Smooth muscle cell (in vitro differentiated cells): ENCODE data around the gene SIL1. TPM values are rescaled to one million over a fixed set of nuclear protein-coding genes. Genes with fewer than 3 reads are reported as not detected.
"Not testable (repeated sequence)": the region's sequence is repeated elsewhere in the genome, so short reads cannot be mapped to it uniquely, and the experiment has no call there.

Source experiments
- DNase-seq: peaks from one replicate; lab custom pipeline; 2025; ENCODE audit not compliant: unreplicated experiment; lab: John Stamatoyannopoulos, UW
- H2AFZ ChIP-seq: fragments of 200-600 bp; sonication (generic); 2 replicates; pipeline ENCODE4 v1.6.0; 2016; ENCODE audit warnings: antibody characterized with exemption, low read depth, mild to moderate bottlenecking
- H3F3A ChIP-seq: fragments of 200-600 bp; sonication (generic); 2 replicates; pipeline ENCODE4 v1.6.0; 2017; ENCODE audit warnings: antibody characterized with exemption, low read depth
- H3K27ac ChIP-seq: fragments of 200-600 bp; sonication (generic); 2 replicates; pipeline ENCODE4 v1.5.1; 2016; ENCODE audit warnings: low read depth, mild to moderate bottlenecking
- H3K27me3 ChIP-seq: fragments of 200-600 bp; sonication (generic); 2 replicates; pipeline ENCODE4 v1.6.1; 2016; ENCODE audit warnings: low read depth, mild to moderate bottlenecking
- H3K36me3 ChIP-seq: fragments of 200-600 bp; sonication (generic); 2 replicates; pipeline ENCODE4 v1.5.1; 2016; ENCODE audit warnings: low read depth
- H3K4me1 ChIP-seq: fragments of 200-600 bp; sonication (generic); 2 replicates; pipeline ENCODE4 v1.5.1; 2016; ENCODE audit warnings: low read depth
- H3K4me2 ChIP-seq: fragments of 200-600 bp; sonication (generic); 2 replicates; pipeline ENCODE4 v1.6.0; 2016; ENCODE audit warnings: mild to moderate bottlenecking
- H3K4me3 ChIP-seq: fragments of 200-600 bp; sonication (generic); 2 replicates; pipeline ENCODE4 v1.5.1; 2016; ENCODE audit warnings: mild to moderate bottlenecking
- H3K79me2 ChIP-seq: fragments of 200-600 bp; sonication (generic); 2 replicates; pipeline ENCODE4 v1.6.0; 2016; ENCODE audit warnings: low read depth, mild to moderate bottlenecking
- H3K9ac ChIP-seq: fragments of 200-600 bp; sonication (generic); 2 replicates; pipeline ENCODE4 v1.6.0; 2016; ENCODE audit warnings: low read depth
- H3K9me3 ChIP-seq: fragments of 200-600 bp; sonication (generic); replicated peaks from 2 replicates; pipeline ENCODE4 v1.5.1; 2016; ENCODE audit warnings: low read depth
- H4K20me1 ChIP-seq: fragments of 200-600 bp; sonication (generic); 2 replicates; pipeline ENCODE4 v1.6.0; 2016; ENCODE audit warnings: low read depth
- CTCF ChIP-seq: fragments of 200-600 bp; sonication (generic); IDR thresholded peaks from 2 replicates; pipeline ENCODE4 v1.5.1; 2017; ENCODE audit warnings: borderline replicate concordance, mild to moderate bottlenecking, antibody characterized with exemption; ENCODE audit not compliant: insufficient read depth, poor library complexity, severe bottlenecking
- WGBS: methylation state at CpG from one replicate; pipeline ENCODE4 v1.1.7; 2016; ENCODE audit warnings: low lambda C conversion rate; 5-methylcytosine and 5-hydroxymethylcytosine counted together
- polyA plus RNA-seq: library from polyadenylated mRNA; unstranded; fragments of >200 nt; fragmentation: Nextera tagmentation; extraction: Ambion mirVana; gene quantifications from 2 replicates; pipeline ENCODE4 v1.2.1, GENCODE V29; 2016
- total RNA-seq: library from RNA; depleted of rRNA; stranded (reverse); fragments of >200 nt; gene quantifications from 2 replicates; pipeline ENCODE4 v1.2.3, GENCODE V29; 2014

The SIL1 gene
- total and polyA plus RNA-seq, 2 experiments from 2014 or later, result 45.5 to 119 TPM

GRCh38 chr5:139228201-139228803, 30.1 kb upstream of the SIL1 start:
- H3K9ac ChIP-seq, result no peak overlapping the region
- no peaks in the 10 kb centered on the region for H3K27me3 ChIP-seq
- no peaks in the 10 kb centered on the region for H3K9me3 ChIP-seq
- H3K79me2 ChIP-seq, result no peaks in the 10 kb centered on the region
- H3K27ac ChIP-seq, result no peak overlapping the region
- H4K20me1 ChIP-seq, result no peaks in the 10 kb centered on the region
- TF ChIP-seq CTCF, result no peak
- DNase-seq, result no peak
- 72% methylated on average over 1 of the region's 1 CpG for WGBS
- no peak overlapping the region for H3K4me3 ChIP-seq
- H3K4me1 ChIP-seq, result no peaks in the 10 kb centered on the region
- no peak overlapping the region for H3K4me2 ChIP-seq
- H3K36me3 ChIP-seq, result no peaks in the 10 kb centered on the region
- no peaks in the 10 kb centered on the region for H3F3A ChIP-seq
- no peak overlapping the region for H2AFZ ChIP-seq

- Histone ChIP-seq H3K4me1 (no peaks in the 10 kb centered on the region), H2AFZ (no peak overlapping the region), H3K9me3 (no peaks in the 10 kb centered on the region), H3K79me2 (no peaks in the 10 kb centered on the region), H4K20me1 (no peaks in the 10 kb centered on the region), H3K4me3 (no peak overlapping the region), H3K4me2 (no peak overlapping the region), H3K9ac (no peak overlapping the region), H3K36me3 (no peaks in the 10 kb centered on the region), H3K27me3 (no peaks in the 10 kb centered on the region), H3F3A (no peaks in the 10 kb centered on the region), H3K27ac (no peak overlapping the region)
- WGBS, result 95% methylated on average over 2 of the region's 2 CpGs
- DNase-seq, result no peak
- TF ChIP-seq CTCF, result no peak
These were observed 28.0 kb upstream of the SIL1 start for GRCh38 chr5:139226131-139226530.

GRCh38 chr5:139223481-139223880, 25.3 kb upstream of the SIL1 start:
- Histone ChIP-seq H3K9me3 (no peaks in the 10 kb centered on the region), H3K4me3 (no peak overlapping the region), H3K79me2 (no peaks in the 10 kb centered on the region), H3K4me2 (no peak overlapping the region), H3K36me3 (no peaks in the 10 kb centered on the region), H2AFZ (no peak overlapping the region), H3K9ac (no peak overlapping the region), H3F3A (no peaks in the 10 kb centered on the region), H3K27me3 (no peaks in the 10 kb centered on the region), H3K27ac (no peak overlapping the region), H4K20me1 (no peaks in the 10 kb centered on the region), H3K4me1 (no peaks in the 10 kb centered on the region)
- DNase-seq, result no peak
- WGBS, result 97% methylated on average over 3 of the region's 3 CpGs
- no peak for TF ChIP-seq CTCF

GRCh38 chr5:139222346-139222745, 24.2 kb upstream of the SIL1 start:
- no peaks in the 10 kb centered on the region for H3F3A ChIP-seq
- H3K27ac ChIP-seq, result no peak overlapping the region
- no peak overlapping the region for H3K9ac ChIP-seq
- H3K36me3 ChIP-seq, result no peaks in the 10 kb centered on the region
- H4K20me1 ChIP-seq, result no peaks in the 10 kb centered on the region
- no peak overlapping the region for H3K4me2 ChIP-seq
- no peaks in the 10 kb centered on the region for H3K27me3 ChIP-seq
- no peak for TF ChIP-seq CTCF
- no peaks in the 10 kb centered on the region for H3K79me2 ChIP-seq
- 79% methylated on average over 3 of the region's 3 CpGs for WGBS
- H3K4me1 ChIP-seq, result no peaks in the 10 kb centered on the region
- DNase-seq, result no peak
- H2AFZ ChIP-seq, result no peak overlapping the region
- no peaks in the 10 kb centered on the region for H3K9me3 ChIP-seq
- no peak overlapping the region for H3K4me3 ChIP-seq

GRCh38 chr5:139218038-139218437, 19.9 kb upstream of the SIL1 start:
- WGBS, result 81% methylated on average over 7 of the region's 7 CpGs
- H3K4me1 ChIP-seq, H3K27ac ChIP-seq, H3K4me2 ChIP-seq, H3K9me3 ChIP-seq, H4K20me1 ChIP-seq, DNase-seq, H3K9ac ChIP-seq, H3K36me3 ChIP-seq, H3K79me2 ChIP-seq, H3K4me3 ChIP-seq, H3K27me3 ChIP-seq, H3F3A ChIP-seq, H2AFZ ChIP-seq: not testable (repeated sequence)
